T1000 (cell line): Measurements from ENCODE around the gene PEX11G.
"Not testable (repeated sequence)": the region's sequence is repeated elsewhere in the genome, so short reads cannot be mapped to it uniquely, and the experiment has no call there.

Experiments
- DNase-seq: peaks from one replicate; lab custom pipeline; 2025; ENCODE audit warnings: mixed read lengths; lab: John Stamatoyannopoulos, UW

The PEX11G gene

DNA sequence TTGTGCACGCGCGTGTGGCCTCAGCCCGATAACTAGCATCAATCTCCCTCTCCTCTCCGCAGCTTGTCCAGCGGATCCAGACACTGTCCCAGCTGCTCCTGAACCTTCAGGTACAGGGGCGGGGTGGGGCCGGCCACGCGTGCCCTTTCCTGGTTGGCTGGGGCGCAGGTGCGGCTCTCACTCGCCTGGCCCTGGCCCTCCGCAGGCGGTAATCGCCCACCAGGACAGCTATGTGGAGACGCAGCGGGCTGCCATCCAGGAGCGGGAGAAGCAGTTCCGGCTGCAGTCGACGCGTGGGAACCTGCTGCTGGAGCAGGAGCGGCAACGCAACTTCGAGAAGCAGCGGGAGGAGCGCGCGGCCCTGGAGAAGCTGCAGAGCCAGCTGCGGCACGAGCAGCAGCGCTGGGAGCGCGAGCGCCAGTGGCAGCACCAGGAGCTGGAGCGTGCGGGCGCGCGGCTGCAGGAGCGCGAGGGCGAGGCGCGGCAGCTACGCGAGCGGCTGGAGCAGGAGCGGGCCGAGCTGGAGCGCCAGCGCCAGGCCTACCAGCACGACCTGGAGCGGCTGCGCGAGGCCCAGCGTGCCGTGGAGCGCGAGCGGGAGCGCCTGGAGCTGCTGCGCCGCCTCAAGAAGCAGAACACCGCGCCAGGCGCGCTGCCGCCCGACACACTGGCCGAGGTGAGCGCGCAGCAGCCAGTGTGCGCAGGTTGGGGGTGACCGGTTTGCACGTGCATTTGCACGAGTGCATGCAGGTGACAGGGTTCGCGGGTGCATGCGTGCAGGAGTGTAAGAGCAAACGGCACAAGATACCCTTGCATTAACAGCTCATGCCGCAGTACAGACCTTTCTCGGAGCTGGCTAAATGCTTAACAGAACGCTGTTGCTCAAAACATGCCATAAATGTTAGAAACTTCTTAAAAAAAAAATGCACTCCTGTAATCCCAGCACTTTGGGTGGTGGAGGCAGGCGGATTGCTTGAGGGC lies 21.5 kb downstream of the PEX11G start:
- DNase-seq: no peak

DNA sequence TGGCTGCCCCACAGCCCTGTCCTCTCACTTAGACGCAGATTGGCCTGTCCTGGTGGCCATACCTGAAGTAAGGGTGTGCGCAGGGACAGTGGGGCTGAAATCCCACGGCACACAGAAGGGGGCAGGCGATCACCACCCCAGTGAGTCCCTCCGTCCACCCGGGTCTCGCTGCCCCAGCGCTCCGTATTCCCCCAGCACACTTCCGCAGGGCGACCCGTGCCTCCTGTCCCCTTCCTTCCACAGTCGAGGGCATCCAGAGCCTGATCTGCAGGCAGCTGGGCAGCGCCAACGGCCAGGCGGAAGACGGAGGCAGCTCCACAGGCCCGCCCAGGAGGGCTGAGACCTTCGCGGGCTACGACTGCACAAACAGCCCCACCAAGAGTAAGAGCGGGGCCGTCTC lies 25.3 kb downstream of the PEX11G start:
- no peak for DNase-seq

DNA sequence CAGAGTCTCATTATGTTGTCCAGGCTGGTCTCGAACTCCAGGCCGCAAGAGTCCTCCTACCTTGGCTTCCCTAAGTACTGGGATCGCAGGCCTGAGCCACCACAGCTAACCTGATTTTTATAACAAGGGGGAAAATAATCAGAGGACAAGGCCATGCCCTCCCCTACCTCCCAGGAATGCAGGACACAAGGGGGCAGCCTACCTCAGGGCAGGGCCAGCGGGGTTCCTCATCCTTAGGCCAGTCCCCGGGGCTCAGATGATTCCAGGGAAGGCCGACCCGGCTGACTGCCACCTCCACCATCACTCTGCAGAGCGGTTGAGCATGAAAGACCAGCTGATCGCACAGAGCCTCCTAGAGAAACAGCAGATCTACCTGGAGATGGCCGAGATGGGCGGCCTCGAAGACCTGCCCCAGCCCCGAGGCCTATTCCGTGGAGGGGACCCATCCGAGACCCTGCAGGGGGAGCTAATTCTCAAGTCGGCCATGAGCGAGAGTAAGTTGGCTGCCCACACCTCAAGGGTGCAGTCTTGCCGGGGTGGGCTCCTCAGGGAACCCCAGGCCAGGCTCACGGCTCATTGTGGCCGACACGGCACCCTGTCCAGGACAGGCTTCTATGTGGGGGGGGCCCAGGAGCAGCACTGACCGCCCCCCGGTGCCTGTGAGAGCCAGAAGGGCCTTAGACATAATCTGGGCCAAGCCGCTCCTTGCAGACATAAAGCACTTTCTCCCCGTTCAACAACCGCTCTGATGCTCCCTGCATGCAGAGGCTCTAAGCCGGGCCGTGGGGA lies 26.8 kb downstream of the PEX11G start:
- DNase-seq: no peak

DNA sequence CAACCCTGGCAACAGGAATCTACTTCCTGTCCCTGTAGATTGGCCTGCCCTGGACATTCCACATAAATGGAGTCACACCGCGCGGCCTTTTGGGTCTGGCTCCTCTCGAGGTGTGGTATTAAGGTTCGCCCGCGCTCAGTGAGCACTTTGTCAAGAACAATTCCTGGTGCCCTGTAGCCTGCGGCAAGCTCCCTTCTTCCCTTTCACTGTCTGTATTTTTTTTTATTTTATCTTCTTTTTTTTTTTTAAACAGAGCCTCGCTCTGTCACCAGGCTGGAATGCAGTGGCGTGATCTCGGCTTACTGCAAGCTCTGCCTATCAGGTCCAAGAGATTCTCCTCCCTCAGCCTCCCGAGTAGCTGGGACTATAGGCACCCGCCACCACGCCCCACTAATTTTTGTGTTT lies 28.3 kb downstream of the PEX11G start:
- DNase-seq: no peak

DNA sequence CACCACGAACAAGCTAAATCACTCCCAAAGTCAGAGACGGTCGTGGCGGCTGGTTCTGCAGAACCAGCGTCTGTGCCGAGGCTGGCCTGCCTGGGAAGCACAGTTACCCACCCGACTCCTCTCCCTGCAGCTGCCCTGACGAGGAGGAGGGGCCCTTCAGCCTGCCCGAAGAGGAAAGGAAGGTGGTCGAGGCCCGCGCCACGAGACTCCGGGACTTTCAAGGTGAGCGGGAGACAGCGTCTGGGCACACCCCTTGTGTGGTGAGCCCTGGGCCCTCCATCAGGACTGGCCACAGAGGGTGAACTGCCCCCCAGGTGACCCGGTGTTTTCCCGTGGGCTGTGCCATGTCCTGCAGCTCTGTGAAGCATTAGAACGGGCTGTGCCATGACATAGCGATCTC lies 29.1 kb downstream of the PEX11G start:
- no peak for DNase-seq

DNA sequence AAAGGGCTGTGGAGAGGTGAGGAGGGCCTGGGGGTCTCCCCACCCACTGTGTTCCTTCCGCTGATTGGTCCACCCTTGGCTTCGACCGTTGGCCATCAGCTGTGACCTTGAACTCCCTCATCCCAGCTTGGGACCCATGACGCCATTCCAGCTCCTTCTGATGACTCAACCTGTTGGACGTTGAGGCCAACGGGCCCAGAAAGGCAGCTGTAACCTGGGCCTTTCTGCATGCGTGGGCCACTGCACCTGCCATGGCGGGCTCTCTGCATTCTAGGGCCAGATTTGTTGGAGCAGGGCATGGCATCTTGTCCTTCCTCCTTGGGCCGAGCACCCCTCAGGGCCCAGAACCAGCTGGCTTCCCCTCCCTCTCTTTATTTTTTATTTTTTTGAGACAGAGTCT lies 30.2 kb downstream of the PEX11G start:
- no peak for DNase-seq

DNA sequence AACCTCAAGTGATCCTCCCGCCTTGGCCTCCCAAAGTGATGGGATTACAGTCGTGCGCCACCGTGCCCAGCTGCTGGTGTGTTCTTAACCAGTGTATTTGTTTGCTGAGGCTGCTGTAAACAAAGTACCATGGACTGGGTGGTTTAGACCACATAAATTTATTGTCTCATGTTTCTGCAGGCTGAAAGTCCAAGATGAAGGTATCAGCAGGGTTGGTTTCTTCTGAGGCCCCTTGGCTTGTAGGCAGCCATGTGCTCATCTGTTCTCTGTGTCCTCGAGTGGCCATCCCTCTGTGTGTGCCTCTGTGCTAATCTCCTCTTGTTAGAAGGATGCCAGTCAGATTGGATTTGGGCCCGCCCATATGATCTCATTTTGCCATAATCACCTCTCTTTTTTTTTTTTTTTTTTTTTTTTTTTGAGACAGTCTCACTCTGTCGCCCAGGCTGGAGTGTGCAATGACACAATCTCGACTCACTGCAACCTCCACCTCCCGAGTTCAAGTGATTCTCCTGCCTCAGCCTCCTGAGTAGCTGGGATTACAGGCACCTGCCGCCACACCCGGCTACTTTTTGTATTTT lies 31.8 kb downstream of the PEX11G start:
- no peak for DNase-seq

DNA sequence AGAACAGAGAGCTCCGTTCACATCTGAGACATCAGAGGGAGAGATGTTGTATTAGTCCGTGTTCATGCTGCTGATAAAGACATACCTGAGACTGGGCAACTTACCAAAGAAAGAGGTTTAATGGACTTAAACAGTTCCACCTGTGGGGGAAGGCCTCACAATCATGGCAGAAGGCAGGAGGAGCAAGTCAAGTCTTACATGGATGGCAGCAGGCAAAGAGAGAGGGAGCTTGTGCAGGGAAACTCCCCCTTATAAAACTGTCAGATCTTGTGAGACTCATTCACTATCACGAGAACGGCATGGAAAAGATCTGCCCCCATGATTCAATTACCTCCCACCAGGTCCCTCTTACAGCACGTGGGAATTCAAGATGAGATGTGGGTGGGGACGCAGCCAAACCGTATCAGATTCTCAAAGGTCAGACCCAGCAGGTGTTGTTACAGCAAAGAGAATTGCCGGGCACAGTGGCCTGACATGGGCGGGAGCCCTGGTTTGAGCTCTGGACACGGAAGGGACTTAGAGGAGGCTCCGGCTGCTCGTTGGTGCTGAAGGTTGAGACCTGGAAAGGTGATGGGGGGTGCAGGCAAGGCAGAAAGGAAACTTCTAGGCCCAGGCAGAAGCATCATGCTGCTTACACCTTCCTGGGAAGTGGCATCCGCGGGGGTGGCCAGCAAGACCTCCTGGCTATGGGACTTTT lies 33.1 kb downstream of the PEX11G start:
- DNase-seq: no peak

DNA sequence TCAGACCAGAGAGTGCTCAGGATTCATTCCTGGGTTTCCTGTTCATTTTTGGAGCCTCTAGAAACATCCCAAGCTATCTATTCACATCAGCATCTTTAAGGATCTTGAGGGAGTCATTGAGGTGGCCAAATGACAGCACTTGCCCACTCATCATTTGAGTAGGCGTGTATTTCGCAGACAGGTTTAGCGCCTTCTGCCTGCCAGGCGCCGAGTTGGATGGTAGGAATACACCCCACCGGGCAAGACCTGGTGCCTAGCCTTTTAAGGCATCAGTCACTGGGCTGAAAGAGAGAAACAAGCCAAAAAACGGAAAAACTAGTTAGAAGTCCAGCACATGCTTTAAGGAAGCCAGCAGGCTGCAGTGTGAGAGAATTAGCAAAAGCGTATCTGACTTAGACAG lies 33.8 kb downstream of the PEX11G start:
- no peak for DNase-seq

DNA sequence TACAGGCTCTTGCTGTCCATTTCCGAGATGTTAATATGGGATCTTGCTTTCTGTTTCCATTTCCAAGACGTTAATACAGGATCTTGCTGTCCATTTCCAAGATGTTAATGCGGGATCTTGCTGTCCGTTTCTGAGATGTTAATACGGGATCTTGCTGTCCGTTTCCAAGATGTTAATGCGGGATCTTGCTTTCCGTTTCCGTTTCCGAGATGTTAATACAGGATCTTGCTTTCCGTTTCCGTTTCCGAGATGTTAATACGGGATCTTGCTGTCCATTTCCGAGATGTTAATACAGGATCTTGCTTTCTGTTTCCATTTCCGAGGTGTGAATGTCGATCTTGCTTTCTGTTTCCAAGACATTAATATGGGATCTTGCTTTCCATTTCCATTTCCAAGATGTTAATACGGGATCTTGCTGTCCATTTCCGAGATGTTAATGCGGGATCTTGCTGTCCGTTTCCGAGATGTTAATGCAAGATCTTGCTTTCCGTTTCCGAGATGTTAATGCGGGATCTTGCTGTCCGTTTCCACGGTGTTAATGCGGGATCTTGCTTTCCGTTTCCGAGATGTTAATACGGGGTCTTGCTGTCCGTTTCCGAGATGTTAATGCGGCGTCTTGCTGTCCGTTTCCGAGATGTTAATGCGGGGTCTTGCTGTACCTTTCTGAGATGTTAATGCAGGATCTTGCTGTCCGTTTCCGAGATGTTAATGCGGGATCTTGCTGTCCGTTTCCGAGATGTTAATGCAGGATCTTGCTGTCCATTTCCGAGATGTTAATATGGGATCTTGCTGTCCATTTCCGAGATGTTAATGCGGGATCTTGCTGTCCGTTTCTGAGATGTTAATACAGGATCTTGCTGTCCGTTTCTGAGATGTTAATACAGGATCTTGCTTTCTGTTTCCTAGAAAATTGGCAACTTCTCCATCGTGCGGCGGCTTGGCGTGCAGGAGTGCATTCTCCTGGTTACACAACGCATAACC lies 38.3 kb downstream of the PEX11G start:
- DNase-seq: no peak

DNA sequence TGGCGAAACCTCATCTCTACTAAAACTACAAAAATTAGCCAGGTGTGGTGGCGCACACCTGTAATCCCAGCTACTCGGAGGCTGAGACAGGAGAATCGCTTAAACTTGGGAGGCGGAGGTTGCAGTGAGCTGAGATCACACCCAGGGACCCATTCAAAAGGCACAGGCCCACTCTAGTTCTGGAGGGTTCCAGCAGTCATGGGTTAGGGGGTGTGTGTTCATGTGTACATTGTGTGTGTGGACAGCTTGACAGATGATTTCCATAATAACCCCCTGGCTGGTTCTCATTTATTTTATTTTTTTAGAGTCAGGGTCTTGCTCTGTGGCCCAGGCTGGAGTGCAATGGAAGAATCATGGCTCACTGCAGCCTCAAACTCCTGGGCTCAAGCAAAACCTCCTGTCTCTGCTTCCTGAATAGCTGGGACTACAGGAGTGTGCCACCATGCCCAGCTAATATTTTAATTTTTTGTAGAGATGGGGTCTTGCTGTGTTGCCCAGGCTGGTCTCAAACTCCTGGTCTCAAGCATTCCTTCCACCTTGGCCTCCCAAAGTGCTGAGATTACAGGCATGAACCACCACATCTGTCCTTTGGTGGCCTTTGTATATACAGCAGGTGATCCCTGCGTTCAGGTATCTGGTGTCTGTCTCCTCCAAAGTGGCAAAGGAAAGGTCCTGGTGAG lies 39.3 kb downstream of the PEX11G start:
- not testable (repeated sequence) for DNase-seq

DNA sequence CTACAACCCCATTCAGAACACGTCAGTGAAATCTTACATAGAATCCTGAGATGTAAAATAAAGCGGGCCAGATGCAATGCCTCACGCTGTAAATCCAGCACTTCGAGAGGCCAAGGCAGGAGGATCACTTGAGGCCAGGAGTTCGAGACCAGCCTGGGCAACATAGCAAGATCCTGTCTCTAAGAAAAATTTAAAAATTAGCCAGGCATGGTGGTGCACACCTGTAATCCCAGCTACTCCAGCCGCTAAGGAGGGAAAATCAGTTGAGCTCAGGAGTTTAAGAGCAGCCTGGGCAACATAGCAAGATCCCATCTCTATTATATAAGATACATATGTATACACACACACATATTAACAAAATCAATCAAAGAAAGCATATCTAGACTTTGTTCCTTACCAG lies 41.2 kb downstream of the PEX11G start:
- DNase-seq: no peak

DNA sequence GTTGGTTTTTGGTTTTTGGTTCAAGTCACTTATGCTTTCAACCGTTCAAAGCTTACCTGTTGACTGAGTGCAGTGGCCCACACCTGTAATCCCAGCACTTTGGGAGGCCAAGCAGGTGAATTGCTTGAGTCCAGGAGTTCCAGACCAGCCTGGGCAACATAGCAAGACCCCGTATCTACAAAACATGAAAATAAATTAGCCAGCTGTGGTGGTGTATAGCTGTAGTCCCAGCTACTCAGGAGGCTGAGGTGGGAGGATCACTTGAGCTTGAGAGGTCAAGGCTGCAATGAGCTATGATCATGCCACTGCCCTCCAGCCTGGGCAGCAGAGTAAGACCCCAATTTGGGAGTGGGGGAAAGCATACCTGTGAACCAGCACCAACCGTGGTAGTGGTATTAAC lies 43.7 kb downstream of the PEX11G start:
- DNase-seq: no peak

DNA sequence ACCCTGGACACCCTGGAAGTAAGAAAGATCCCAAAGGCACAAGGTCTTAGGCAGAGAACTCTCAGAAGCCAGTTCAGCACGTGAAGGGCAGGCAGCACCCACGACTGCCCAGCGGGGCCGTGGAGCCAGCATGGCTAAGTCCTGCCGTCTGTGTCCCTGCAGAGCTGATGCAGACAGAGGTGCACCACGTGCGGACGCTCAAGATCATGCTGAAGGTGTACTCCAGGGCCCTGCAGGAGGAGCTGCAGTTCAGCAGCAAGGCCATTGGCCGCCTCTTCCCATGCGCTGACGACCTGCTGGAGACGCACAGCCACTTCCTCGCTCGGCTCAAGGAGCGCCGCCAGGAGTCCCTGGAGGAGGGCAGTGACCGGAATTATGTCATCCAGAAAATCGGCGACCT lies 44.8 kb downstream of the PEX11G start:
- no peak for DNase-seq

DNA sequence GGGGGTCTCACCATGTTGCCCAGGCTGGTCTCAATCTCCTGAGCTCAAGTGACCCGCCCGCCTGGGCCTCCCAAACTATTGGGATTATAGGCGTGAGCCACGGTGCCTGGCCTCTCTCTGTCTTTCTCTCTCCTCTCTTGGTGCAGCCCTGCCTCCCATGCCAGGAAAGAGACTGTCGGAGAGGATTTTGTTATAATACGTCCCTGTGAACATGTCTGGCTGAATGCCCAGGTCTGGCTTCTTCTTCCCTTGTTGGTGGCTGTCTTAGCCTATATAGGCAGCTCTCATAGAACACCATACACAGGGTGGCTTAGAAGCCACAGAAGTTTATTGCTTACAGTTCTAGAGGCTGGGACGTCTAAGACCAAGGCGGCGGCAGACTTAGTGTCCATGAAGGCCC lies 46.4 kb downstream of the PEX11G start:
- no peak for DNase-seq

DNA sequence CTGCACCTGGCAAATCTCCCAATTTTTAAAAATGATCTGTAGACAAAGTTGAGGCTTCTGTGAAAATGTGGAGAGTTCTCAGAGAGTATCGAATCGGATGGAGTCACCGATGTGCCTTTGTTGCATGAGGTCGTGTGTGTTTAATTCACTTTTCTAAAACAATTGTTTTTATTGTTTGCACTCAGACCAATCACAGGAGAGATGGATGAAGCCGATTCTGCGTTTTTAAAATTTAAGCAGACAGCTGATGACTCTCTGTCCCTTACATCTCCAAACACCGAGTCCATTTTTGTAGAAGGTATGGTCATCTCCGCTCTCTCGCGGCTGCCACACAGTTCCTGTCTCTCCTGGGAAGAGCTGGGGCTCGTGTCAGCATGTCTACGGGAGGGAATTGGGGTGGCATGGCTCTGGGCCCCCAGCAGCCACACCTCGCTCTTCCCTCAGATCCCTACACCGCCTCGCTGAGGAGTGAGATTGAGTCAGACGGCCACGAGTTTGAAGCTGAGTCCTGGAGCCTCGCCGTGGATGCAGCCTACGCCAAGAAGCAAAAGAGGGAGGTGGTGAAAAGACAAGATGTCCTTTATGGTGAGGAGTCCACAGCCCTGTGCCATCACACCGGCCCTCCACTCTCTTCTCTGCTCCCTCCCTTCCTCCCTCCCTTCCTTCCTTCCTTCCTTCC lies 47.2 kb downstream of the PEX11G start:
- no peak for DNase-seq

DNA sequence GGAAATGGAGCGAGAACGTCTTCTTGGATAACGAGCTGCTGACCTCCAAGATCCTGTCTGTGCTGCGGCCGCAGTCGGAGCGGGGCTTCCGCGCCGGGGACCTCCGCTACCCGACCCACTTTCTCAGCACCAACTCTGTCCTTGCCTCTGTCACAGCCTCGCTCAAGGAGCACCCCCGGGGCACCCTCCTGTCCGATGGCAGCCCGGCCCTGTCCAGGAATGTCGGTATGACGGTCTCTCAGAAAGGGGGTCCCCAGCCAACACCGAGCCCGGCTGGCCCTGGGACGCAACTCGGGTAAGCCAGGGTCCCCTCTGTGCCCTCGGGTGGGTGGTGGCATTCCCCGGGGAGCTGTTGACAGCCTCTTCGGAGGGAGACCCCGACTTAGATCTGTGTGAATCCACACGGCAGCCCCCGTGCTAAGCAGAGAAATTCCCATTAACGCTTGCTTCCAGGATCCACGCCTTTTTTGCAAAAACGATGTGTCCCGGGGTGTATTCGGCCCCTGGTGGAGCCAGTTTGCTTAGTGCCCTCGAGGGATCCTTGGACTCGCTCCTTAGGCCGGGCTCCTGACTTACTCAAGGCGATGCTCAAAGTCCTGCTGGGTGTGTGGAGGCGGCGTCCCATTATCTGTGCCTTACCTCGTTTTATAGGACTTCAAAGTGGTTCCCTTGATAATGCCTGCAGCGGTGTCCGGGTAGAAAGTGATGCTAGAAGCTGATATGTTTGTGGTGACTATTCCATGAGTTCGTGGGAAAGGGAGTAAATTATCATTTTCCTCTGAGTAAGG lies 48.5 kb downstream of the PEX11G start:
- DNase-seq: no peak

DNA sequence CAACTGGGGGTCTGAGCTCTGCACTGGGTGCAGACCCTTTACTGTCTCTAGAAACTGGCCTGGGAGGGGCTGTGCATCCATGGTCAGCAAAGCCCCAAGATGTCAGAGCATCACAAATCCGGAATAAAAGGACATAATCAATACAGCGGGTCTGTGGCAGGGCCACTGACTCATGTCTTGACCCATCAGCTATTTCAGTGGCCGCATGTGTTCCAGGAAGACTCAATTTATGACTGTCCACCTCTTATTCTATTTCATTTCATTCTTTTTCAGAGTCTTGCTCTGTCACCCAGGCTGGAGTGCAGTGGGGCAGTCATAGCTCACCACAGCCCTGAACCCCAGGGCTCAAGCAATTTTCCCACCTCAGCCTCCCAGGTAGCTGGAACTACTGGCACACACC lies 53.2 kb downstream of the PEX11G start:
- no peak for DNase-seq

DNA sequence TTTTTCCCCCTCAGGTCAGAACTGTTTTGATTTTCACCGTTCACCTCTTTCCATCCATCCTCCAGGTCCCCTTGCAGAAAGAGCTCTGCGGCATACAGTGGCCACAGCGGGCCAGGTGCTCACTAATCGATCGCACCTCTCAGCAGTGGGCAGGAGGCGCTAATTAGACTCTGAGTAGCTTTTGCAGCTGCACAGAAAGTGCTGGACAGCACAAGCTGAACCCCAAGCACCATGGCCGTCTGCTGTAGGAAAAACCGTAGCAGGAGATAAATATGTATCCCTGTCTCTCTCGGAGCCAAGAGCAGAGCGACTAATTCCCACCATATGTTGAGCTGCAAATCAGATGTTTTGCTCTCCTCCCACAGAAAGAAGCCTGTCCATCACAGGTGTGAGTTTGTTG lies 54.4 kb downstream of the PEX11G start:
- DNase-seq: no peak
